ENCODE measurements around the gene JPH2.

GRCh38 chr20:44074252-44075151 is 112.5 kb downstream of the JPH2 start:
- TF ChIP-seq, protein P1, sequence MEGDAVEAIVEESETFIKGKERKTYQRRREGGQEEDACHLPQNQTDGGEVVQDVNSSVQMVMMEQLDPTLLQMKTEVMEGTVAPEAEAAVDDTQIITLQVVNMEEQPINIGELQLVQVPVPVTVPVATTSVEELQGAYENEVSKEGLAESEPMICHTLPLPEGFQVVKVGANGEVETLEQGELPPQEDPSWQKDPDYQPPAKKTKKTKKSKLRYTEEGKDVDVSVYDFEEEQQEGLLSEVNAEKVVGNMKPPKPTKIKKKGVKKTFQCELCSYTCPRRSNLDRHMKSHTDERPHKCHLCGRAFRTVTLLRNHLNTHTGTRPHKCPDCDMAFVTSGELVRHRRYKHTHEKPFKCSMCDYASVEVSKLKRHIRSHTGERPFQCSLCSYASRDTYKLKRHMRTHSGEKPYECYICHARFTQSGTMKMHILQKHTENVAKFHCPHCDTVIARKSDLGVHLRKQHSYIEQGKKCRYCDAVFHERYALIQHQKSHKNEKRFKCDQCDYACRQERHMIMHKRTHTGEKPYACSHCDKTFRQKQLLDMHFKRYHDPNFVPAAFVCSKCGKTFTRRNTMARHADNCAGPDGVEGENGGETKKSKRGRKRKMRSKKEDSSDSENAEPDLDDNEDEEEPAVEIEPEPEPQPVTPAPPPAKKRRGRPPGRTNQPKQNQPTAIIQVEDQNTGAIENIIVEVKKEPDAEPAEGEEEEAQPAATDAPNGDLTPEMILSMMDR (IDR thresholded peaks at IDR 0.05), result no peak
- TF ChIP-seq ZFX (IDR thresholded peaks at IDR 0.05; ENCODE audit: borderline replicate concordance), result no peak

All from 22Rv1 (cell line).